Endodermal cell (in vitro differentiated cells): ENCODE measurements around the gene PTPRN2. TPM values are rescaled to one million over a fixed set of nuclear protein-coding genes. Genes with fewer than 3 reads are reported as not detected.

Experiments
- DNase-seq: peaks from one replicate; pipeline ENCODE4 v3.0.0-alpha.2; 2017
- H3K27ac ChIP-seq: 2 replicates; pipeline ENCODE4 v1.5.1; 2013; ENCODE audit warnings: mild to moderate bottlenecking, low read depth, low read length, moderate library complexity
- H3K27me3 ChIP-seq: 2 replicates; pipeline ENCODE4 v1.6.1; 2013; ENCODE audit warnings: mild to moderate bottlenecking, low read length, moderate library complexity; ENCODE audit not compliant: insufficient read depth, control insufficient read depth, poor library complexity, severe bottlenecking
- H3K36me3 ChIP-seq: 2 replicates; pipeline ENCODE4 v1.7.0; 2013; ENCODE audit warnings: mild to moderate bottlenecking, low read length, moderate library complexity; ENCODE audit not compliant: control insufficient read depth, insufficient read depth
- H3K4me1 ChIP-seq: one replicate; pipeline ENCODE4 v1.7.0; 2013; ENCODE audit warnings: low read length; ENCODE audit not compliant: control insufficient read depth, insufficient read depth
- H3K4me3 ChIP-seq: 2 replicates; pipeline ENCODE4 v1.5.1; 2013; ENCODE audit warnings: mild to moderate bottlenecking, low read length, moderate library complexity
- H3K9ac ChIP-seq: 2 replicates; pipeline ENCODE4 v1.6.1; 2013; ENCODE audit warnings: mild to moderate bottlenecking, low read length, moderate library complexity; ENCODE audit not compliant: poor library complexity, severe bottlenecking; ENCODE audit errors: extremely low read depth
- H3K9me3 ChIP-seq: 2 replicates; pipeline ENCODE4 v1.6.1; 2013; ENCODE audit warnings: mild to moderate bottlenecking, low read length, moderate library complexity; ENCODE audit not compliant: control insufficient read depth
- H3K27ac Mint-ChIP-seq: 2 replicates; pipeline ENCODE4 v1.8.0; 2020; ENCODE audit warnings: mixed read lengths
- H3K27me3 Mint-ChIP-seq: 2 replicates; pipeline ENCODE4 v1.8.0; 2021; ENCODE audit warnings: mild to moderate bottlenecking, mixed read lengths; ENCODE audit not compliant: insufficient read depth
- H3K36me3 Mint-ChIP-seq: 2 replicates; pipeline ENCODE4 v1.8.0; 2020; ENCODE audit warnings: low read depth, mixed read lengths
- H3K4me1 Mint-ChIP-seq: 2 replicates; pipeline ENCODE4 v1.8.0; 2020; ENCODE audit warnings: mixed read lengths
- H3K4me3 Mint-ChIP-seq: 2 replicates; pipeline ENCODE4 v1.8.0; 2020; ENCODE audit warnings: mild to moderate bottlenecking, moderate library complexity, mixed read lengths
- H3K9me3 Mint-ChIP-seq: 2 replicates; pipeline ENCODE4 v1.8.0; 2020; ENCODE audit warnings: mild to moderate bottlenecking, mixed read lengths
- CTCF ChIP-seq: fragments of 200-600 bp; sonication (generic); conservative IDR thresholded peaks from 2 replicates; pipeline ENCODE4 v1.5.0; 2021; ENCODE audit warnings: antibody characterized with exemption, mild to moderate bottlenecking
- WGBS, 2 experiments: methylation state at CpG; one replicate each; pipeline versions ENCODE4 v1.1.5 to v1.1.7; 2013; ENCODE audit warnings: missing lambda C conversion rate in 2 of 2, mixed read lengths in 1 of 2; ENCODE audit not compliant: insufficient coverage in 1 of 2, insufficient read length in 1 of 2; 5-methylcytosine and 5-hydroxymethylcytosine counted together
- total RNA-seq, 2 donors: library from RNA; stranded (reverse); fragmentation: NEBNext Ultra II Directional in 1 of 2; extraction: Animal tissue kit (Norgen Biotek cat#: 25700) in 1 of 2; gene quantifications; 2 replicates in 1 of 2; 3 replicates in 1 of 2; pipeline ENCODE4 v1.2.1, GENCODE V29; 2021

PTPRN2 gene
- total RNA-seq, 2 donors from 2014 or later, result 0.69 to 1.2 TPM

GRCh38 chr7:157969995-157970394 lies 617.6 kb downstream of the PTPRN2 start:
- 75 to 83% methylated on average over 2 of the region's 2 CpGs for WGBS, 2 experiments
- H3K36me3 ChIP-seq, result no peaks in the 10 kb centered on the region
- H3K9ac ChIP-seq, result no peak overlapping the region
- no peak overlapping the region for H3K4me3 ChIP-seq
- H3K4me1 ChIP-seq, result no peaks in the 10 kb centered on the region
- no peak for DNase-seq
- no peak overlapping the region for H3K27ac ChIP-seq
- Mint-ChIP-seq H3K4me3 (no peak overlapping the region), H3K4me1 (no peaks in the 10 kb centered on the region), H3K9me3 (peaks cover 38% of the 10 kb centered on the region), H3K27me3 (no peaks in the 10 kb centered on the region), H3K36me3 (peaks cover under 1% of the 10 kb centered on the region), H3K27ac (no peak overlapping the region)
- H3K9me3 ChIP-seq, result peaks cover 91% of the 10 kb centered on the region
- TF ChIP-seq CTCF, result no peak
- H3K27me3 ChIP-seq, result no peaks in the 10 kb centered on the region

- Mint-ChIP-seq H3K27me3 (peaks cover 3% of the 10 kb centered on the region), H3K4me1 (no peaks in the 10 kb centered on the region), H3K27ac (no peak overlapping the region), H3K4me3 (no peak overlapping the region), H3K9me3 (peaks cover 8% of the 10 kb centered on the region), H3K36me3 (no peaks in the 10 kb centered on the region)
- Histone ChIP-seq H3K36me3 (no peaks in the 10 kb centered on the region), H3K27ac (no peak overlapping the region), H3K4me3 (no peak overlapping the region), H3K9me3 (peaks cover 90% of the 10 kb centered on the region), H3K4me1 (no peaks in the 10 kb centered on the region), H3K27me3 (no peaks in the 10 kb centered on the region), H3K9ac (no peak overlapping the region)
- WGBS, 2 experiments, result 75 to 88% methylated on average over 1 of the region's 1 CpG
- DNase-seq, result no peak
- TF ChIP-seq CTCF, result no peak
These were observed 621.1 kb downstream of the PTPRN2 start for GRCh38 chr7:157966490-157966889.

- Mint-ChIP-seq H3K4me3 (no peak overlapping the region), H3K27ac (no peak overlapping the region), H3K36me3 (no peaks in the 10 kb centered on the region), H3K27me3 (peaks cover 3% of the 10 kb centered on the region), H3K4me1 (no peaks in the 10 kb centered on the region), H3K9me3 (no peaks in the 10 kb centered on the region)
- Histone ChIP-seq H3K4me1 (no peaks in the 10 kb centered on the region), H3K27ac (no peak overlapping the region), H3K9ac (no peak overlapping the region), H3K9me3 (peaks cover 84% of the 10 kb centered on the region), H3K27me3 (no peaks in the 10 kb centered on the region), H3K4me3 (no peak overlapping the region), H3K36me3 (no peaks in the 10 kb centered on the region)
- 77 to 87% methylated on average over 3 to 8 of the region's 8 CpGs for WGBS, 2 experiments
- peak; percentile 35 for DNase-seq
- TF ChIP-seq CTCF, result no peak
These were observed 623.1 kb downstream of the PTPRN2 start for GRCh38 chr7:157964521-157964920.
